SKM-1 (cell line): Measurements from ENCODE around the gene ERCC4.
A peak's percentile ranks its signal among the peaks of the same experiment; 100 is the strongest.

Source experiments
- DNase-seq: peaks from one replicate; lab custom pipeline; 2025; ENCODE audit not compliant: unreplicated experiment; lab: John Stamatoyannopoulos, UW

The ERCC4 gene

GRCh38 chr16:13945744-13946485 is 26.0 kb downstream of the ERCC4 start:
- no peak for DNase-seq

- no peak for DNase-seq
Observed at GRCh38 chr16:13948086-13948485, 28.1 kb downstream of the ERCC4 start.

DNA sequence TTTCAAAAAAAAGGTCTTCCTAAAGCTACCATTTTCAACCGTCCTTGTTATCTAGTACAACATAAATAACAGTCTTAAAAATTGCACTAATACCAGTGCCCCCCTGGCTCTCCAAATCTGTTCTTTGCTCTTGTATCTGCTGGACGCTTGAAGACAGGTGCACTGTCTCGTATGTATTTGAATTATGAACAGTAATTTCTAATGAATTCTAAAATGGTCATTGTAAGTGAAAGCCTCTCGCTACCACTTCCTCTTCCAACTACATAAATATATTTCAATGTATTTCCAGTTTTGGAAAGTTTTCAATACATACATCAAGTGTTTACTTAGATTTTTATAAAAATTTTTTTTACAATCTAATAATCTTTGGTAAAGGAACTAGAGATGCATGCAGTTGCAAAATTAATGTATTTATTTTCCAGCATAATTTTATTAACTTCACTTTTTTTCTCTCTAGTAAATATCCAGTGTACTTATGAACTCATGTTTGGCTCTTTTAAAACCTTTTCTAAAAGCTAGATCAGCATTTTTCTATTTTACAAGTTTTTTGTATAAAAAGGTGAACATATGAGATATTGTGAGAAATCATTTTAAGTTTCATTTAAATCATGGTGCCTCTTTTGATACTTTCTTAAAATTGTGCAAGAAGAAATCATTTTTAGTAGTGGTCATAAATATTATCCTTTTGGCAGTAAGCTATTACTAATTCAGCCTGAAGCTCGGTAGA is 31.0 kb downstream of the ERCC4 start:
- no peak for DNase-seq

DNA sequence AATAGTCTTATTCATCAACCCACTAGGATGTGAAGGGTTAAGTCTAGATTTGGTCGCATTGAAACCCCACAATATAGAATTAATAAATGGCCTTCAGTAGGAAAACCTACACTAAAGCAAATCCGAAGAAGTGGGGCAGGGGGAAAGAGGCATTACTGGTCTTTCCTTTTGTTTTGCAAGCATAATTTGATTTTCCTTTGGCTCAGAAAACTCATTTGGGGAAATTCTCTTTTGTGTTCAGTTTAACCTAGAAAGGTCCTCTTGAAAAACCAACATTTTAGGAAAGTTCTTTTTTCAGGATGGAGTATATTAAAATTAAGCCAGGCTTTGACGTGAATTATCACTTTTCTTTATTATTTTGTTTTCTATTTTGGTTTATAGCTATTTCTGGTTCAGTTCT is 31.7 kb downstream of the ERCC4 start:
- DNase-seq = no peak

- no peak for DNase-seq
Observed at GRCh38 chr16:13953501-13953900, 33.5 kb downstream of the ERCC4 start.

- DNase-seq = no peak
Observed at GRCh38 chr16:13956635-13957196, 36.8 kb downstream of the ERCC4 start.

GRCh38 chr16:13957197-13958078 is 37.5 kb downstream of the ERCC4 start:
- DNase-seq = peak; percentile 82

- no peak for DNase-seq
Observed at GRCh38 chr16:13958474-13958873, 38.5 kb downstream of the ERCC4 start.

GRCh38 chr16:13959626-13960025 is 39.7 kb downstream of the ERCC4 start:
- DNase-seq = no peak

GRCh38 chr16:13961099-13961811 is 41.3 kb downstream of the ERCC4 start:
- no peak for DNase-seq

- DNase-seq = no peak
Observed at GRCh38 chr16:13962232-13962631, 42.3 kb downstream of the ERCC4 start.

- DNase-seq = no peak
Observed at GRCh38 chr16:13968835-13969234, 48.9 kb downstream of the ERCC4 start.

- DNase-seq = no peak
Observed at GRCh38 chr16:13969711-13970110, 49.8 kb downstream of the ERCC4 start.

GRCh38 chr16:13970708-13971422 is 50.9 kb downstream of the ERCC4 start:
- DNase-seq = no peak

DNA sequence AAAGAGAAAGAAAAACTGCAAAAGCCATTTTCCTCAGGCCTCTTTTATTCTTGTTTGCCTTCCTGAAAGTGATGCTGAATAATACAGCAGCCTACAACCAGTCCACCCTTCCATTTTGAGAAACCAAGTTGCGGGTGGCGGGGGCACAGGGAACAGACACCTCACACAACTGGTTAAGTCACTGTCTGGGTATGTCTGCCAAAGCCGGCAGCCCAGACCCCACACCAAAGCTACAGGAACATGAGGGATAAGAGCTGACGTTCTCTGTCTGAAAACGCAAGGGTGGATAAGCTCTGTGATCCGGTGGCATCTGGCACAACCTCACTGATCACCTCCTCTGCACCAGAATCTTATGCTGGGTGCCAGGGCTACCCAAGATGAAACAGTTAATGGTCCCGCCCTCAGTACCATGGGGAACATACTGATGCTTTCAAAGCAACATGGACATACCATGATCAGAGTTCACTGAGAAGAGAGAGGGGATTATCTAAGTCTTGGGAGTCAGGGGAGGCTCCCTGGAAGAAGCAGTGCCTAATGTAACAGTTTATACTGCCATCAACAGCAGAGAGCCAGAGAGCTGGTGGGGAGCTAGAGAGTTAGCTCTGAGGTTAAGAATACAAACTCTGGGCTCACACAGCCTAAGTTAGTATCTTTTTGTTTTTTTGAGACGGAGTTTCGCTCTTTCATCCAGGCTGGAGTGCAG is 53.5 kb downstream of the ERCC4 start:
- no peak for DNase-seq

GRCh38 chr16:13977177-13977576 is 57.2 kb downstream of the ERCC4 start:
- no peak for DNase-seq

- DNase-seq = no peak
Observed at GRCh38 chr16:13982451-13982850, 62.5 kb downstream of the ERCC4 start.

- no peak for DNase-seq
Observed at GRCh38 chr16:13983625-13984024, 63.7 kb downstream of the ERCC4 start.

DNA sequence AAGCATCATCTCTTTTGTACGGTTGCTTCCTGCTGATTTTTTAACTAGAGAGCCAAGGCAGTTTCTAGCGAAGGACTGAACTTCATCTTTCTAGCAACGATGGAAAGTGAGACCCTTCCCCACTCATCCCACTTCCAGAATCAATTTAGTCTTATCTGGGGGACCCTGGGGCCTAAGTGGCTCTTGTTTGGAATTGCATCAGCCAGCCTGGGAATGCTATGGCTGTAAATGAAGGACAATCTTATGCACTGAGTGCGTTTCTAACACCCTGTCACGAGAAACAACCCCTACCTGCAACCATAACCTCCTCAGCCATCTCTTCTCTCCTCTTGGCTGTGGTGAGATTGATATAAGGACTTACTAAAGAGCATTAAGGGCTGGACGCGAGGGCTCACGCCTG is 64.8 kb downstream of the ERCC4 start:
- no peak for DNase-seq
